GM21390 (cell line): ENCODE results near the gene BTG3.

ENCODE experiments used
- ATAC-seq: cut with Tn5 transposase; IDR thresholded peaks from one replicate; pipeline ENCODE4 v1.9.1; 2021; ENCODE audit not compliant: unreplicated experiment

Gene BTG3

GRCh38 chr21:17590430-17590829 lies 22.3 kb downstream of the BTG3 start:
- ATAC-seq, result no peak

- ATAC-seq, result no peak
Measured at GRCh38 chr21:17585875-17586450, 26.7 kb downstream of the BTG3 start.

- no peak for ATAC-seq
Measured at GRCh38 chr21:17583898-17584297, 28.8 kb downstream of the BTG3 start.

GRCh38 chr21:17580319-17580718 lies 32.4 kb downstream of the BTG3 start:
- no peak for ATAC-seq

GRCh38 chr21:17578876-17579275 lies 33.8 kb downstream of the BTG3 start:
- no peak for ATAC-seq

GRCh38 chr21:17578162-17578561 lies 34.5 kb downstream of the BTG3 start:
- no peak for ATAC-seq

DNA sequence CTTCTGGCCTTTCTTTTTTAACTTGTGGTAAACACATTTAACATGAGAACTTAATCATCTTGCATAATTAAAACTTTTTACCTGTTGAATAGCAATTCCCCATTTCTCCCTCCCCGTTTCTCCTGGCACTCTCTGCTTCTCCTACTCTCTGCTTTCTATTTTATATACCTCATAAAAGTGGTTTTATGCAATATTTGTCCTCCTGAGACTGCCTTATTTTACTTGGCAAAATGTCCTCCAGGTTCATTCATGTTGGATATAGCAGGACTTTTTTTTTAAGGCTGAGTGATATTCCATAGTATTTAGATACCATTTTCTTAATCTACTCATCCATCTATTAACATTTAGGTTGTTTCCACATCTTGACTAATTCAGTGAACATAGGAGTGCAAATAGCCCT lies 35.0 kb downstream of the BTG3 start:
- ATAC-seq, result no peak

- no peak for ATAC-seq
Measured at GRCh38 chr21:17576080-17576835, 36.4 kb downstream of the BTG3 start.

DNA sequence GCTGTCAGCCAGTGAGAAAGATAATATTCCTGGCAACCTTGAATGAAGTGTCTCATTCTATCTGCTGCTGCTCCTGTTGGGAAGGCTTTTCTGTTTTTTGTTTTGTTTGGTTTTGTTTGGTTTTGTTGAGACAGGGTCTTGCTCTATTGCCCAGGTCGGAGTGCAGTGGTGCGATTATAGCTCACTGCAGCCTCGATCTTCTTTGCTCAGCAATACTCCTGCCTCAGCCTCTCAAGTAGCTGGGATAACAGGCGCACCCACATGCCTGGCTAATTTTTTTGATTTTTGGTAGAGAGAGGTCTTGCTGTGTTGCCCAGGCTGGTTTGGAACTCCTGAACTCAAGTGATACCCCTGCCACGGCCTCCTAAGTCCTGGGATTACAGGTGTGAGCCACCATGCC lies 37.6 kb downstream of the BTG3 start:
- no peak for ATAC-seq

DNA sequence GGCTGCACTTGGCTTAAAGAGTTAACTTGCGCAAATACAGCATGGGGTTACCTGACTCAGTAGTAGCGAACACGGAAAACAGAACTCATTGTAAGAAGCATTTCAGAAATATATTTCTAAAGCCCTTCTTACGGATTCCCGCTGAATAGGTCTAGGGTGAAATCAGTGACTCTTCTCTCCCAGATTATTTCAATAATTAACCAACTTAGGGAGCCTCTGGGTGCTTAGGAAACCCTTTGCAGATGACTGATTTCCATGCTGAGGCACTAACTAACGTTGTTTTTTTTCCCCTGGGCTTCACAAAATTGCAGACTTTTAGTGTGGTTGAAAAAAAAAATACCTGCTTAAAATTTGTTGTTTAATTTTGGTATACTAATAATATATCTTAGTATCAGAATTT lies 40.3 kb downstream of the BTG3 start:
- no peak for ATAC-seq

GRCh38 chr21:17570786-17571185 lies 41.9 kb downstream of the BTG3 start:
- no peak for ATAC-seq

- no peak for ATAC-seq
Measured at GRCh38 chr21:17560377-17561025, 52.2 kb downstream of the BTG3 start.

DNA sequence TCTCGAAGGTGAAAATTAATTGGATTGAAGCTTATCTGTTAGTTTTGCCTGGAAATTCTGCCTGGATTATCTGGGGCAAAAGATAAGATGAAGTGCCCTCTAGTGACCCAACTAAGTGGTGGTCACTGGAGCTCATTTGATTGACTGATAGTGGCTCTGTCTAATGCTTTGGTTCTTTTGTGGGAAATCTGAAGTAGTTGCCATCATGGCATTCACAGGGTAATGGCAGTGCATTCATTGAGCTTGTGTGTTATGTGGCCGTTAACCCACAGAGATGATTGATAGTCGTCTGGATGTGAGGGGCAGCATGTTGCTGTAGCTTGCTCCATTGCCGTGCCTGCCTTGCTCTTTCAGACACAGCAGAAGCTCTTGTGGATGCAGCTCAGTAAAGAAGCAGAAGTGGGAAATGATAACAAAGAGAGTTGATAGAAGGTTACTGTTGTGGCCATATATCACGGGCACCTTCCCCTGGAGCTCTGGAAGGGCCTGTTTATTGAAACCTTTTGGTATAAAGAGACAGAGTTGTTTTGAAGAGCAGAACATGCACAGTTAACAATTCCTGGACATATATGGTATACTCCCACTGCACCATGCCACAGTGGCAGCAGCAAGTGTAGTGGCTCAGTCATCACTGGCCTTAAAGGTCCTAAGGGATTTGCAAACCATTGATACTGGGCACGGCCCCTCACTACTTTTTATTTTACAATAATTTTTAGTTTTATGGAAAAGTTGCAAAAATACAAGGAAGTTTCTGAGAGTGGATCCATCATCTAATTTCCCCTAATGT lies 57.8 kb downstream of the BTG3 start:
- no peak for ATAC-seq

- no peak for ATAC-seq
Measured at GRCh38 chr21:17554120-17554519, 58.6 kb downstream of the BTG3 start.

DNA sequence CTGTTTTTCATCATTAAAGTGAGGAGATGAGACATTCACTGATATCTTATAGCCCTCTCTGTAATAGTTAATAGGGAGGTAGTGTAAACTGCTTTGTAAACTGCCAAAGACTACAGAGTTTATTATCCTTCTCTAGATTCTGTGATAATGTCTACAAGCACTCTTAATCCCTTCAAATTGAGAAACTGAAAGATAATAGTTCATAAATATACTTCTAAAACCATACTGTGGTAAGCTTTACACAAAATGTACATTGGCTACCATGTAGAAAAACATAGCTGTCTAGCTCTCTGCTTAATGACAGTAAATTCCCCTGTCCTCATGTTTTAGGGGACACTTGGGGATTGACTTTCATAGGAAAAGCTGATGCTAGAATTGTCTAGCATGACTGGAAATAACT lies 60.3 kb downstream of the BTG3 start:
- no peak for ATAC-seq

- no peak for ATAC-seq
Measured at GRCh38 chr21:17550671-17551308, 61.9 kb downstream of the BTG3 start.

DNA sequence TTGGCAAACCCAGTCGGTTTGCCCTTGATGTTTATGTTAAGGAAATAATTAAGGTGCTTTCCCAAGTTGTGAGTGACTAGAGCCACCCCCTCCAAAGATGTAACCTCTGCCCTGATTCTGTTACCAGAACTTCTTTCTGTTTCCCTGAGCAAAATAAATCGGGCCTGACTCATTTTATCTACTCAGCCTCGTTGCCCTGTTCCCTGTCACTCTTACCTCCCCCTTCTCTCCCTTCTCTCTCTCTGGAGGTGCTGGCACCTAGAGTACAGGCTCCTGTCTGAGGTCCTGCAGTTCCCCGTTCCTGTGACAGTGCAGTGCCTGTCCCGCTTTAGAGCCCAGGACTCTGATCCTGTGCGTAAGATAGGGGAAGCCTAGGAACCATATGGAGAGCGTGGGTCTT lies 64.4 kb downstream of the BTG3 start:
- ATAC-seq, result no peak

- no peak for ATAC-seq
Measured at GRCh38 chr21:17545007-17545406, 67.7 kb downstream of the BTG3 start.
